Left lobe of liver (tissue), 2 donors: ENCODE data around the gene VCPKMT. TPM values are rescaled to one million over a fixed set of nuclear protein-coding genes. Genes with fewer than 3 reads are reported as not detected.

Experiments used
- ATAC-seq: fragments of 200-7000 bp; cut with Tn5 transposase; one replicate; pipeline ENCODE4 v1.9.1; 2020; ENCODE audit warnings: mild to moderate bottlenecking, moderate library complexity
- DNase-seq: peaks from one replicate; pipeline ENCODE4 v3.0.0-alpha.2; 2020; ENCODE audit warnings: low spot score
- total RNA-seq: library from RNA; stranded (reverse); gene quantifications from one replicate; pipeline ENCODE4 v1.2.1, GENCODE V29; 2021
- donor health status: DM: no; HTN: no; CAD: no; lungs with moderate emphysema.
- donor health status: DM: no; HTN: yes; CAD: no.

Gene VCPKMT
- total RNA-seq, 1 donor from 2014 or later: 3.8 TPM

DNA sequence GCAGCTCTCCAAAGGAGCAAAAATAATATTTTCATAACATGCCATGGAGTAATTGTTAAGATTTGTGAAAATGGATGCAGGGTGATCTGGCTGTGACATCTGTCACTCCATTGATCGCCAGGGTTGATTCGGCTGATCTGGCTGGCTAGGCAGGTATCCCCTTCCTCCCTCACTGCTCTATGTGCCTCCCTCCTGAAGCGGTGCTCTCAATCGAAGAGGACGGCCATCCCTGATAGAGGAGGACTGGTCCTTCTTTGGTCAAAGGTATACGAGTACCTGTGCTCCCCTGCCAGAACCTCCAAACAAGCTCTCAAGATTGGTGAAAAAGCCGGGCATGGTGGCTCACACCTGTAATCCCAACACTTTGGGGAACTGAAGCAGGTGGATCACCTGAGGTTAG, 47.9 kb downstream of the VCPKMT start:
- ATAC-seq (no peak), DNase-seq (no peak)

DNA sequence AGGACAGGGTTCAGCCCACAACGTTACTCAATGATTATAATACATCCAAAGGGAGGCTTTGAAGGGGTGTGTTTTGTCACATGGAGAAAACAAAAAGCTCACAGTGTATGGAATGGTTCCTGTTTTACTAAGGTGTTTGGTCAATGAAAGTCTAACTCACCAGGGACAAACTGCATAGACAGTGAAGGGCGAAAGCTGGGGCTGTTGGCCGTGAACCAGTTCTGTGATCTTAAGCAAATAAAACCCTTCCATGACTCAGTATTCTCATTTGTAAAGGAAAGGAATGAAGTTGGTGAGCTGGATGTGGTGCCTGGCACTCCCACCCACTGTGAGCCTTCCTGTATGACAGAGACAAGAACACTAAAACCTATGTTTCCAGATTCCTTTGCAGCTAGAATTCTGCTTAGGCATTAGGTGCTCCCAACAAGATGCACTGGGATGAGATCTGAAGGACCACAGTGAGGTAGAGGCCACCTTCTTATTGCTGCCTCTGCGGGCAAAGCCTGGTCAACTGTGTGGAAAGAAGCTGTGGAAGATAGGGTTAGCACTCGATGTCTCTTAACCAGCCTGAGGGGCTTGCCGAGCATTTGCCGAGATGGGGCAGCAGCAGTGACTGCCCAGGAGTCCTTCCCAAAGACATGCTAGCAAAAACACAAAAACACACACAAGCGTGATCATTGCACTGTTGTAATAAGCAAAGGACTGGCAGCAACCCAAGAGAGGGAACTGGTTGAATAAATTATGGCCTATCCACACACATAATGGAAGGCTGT, 48.5 kb downstream of the VCPKMT start:
- peak; percentile 69 for ATAC-seq
- DNase-seq: no peak

DNA sequence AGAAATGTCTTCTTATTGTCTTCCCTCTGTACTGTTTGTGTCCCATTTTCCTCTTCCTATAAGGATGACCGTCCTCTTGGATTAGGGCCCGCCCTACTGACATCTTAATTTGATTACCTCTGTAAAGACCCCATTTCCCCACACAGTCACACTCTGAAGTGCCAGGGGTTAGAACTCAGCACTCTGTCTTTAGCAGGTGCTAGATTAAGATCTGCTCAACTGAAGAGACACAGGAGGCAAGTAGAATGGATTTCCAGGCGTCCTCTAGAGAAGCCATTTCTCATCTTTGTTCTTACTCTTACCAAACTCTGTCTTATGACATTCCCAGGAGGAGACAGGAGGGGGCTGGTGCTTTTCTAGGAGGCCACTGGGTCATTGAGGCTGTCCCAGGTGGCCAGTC, 50.8 kb downstream of the VCPKMT start:
- ATAC-seq (no peak), DNase-seq (no peak)

DNA sequence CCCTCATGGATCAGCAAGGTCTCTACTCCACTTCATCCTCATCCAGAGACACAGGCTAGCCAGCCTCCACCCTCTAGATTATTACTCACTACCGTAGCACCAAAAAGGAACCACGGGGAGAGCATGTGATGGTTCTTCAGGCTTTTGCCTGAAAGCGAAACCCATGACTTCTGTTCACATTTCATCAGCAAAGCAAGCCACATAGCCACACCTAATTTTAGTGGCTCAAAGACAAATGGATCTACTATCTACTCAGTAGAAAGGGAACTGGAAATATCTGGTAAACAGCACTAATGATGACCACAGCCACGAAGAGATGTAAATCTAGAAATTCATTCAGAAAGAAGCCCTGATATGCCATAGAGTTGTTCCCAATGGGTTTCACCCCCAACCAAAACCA, 51.4 kb downstream of the VCPKMT start:
- no peak for ATAC-seq
- no peak for DNase-seq

DNA sequence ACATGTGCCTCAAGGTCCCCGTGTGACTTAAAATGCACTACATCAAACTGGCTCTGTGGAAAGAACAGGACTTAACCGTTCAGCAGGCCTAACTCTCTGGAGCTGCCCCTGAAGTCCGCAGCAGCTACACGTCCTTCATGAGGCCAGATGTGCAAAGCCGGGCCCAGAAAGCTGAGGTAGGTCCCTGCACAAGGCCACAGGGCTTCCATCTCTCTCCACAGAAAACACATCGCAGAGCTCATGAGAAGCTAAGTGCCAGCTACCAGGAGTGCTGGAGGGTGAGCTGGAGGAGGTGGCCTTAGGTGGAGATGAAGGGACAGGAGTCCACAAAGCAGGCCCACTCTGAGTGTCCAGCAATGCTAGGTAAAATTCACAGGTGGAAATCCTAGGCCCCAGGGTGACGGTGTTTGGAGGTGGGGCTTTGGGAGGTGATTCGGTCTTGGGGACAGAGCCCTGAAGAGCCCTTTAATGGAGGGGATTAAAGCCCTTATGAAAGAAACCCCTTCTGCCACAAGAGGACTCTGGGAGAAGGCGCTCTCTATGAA, 52.4 kb downstream of the VCPKMT start:
- no peak for DNase-seq

DNA sequence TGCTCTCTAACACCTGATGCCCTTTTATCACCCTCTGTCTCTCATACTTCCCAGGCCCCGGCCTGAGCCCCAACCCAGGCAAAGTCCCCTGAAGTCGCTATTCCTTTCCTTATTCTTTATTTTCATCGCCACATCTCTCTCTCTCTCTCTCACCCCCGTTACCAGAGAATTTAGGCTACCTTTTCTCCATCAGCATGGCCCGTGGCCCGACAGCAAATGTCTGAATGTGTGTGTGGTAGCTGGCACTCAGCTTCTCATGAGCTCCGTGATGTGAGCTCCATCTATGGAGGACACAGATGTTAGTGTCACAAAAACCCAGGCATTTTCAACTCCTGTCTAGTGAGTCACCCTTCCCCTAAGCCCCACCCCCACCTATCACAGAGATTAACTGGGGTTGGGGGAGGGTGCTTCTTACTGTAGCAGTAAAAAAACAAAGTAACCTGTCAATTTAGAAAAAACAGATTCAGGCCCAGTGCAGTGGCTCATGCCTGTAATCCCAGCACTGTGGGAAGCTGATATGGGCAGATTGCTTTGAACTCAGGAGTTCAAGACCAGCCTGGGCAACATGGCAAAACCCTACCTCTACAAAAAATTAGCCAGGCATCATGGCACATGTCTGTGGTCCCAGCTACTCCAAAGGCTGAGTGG, 53.8 kb downstream of the VCPKMT start:
- ATAC-seq (peak; percentile 49), DNase-seq (no peak)

More for the DNA sequence above, 52.4 kb downstream of the VCPKMT start:
- no peak for ATAC-seq

DNA sequence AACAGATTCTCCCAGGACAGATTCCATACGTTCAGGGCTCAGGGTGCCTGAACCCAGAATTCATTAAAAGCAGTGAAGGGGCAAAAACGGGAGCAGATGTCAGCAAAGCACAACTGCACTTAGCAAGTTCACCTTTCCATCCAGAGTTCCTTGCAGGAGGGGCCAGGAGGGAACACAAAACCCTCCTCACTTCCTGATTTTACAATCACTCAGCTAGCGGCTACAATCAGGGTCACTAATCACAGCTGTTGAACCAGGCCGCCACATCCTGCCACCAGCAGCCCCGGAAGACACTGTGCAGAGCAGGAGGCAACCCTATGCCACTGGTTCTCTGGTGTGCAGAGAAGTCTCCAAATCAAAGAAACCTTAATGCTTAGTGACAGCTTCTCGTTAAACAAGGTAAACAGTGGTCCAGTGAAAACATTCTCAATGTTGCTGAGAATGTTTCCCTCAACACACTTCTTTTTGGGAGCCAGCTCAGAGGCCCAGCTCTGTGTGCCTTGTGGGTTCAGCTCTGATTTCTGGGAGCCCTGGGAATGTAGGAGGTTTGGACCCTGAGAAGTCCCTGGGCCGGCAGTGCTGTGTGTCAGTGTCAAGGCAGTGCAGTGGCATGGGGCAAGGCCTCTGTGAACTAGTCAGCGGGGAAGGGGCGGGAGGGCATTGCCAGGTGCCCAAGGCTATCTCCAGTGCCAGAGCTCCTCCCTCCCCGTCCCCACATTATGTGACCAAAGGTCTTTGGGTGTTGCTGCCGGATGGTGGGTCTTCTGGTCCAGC, 54.5 kb downstream of the VCPKMT start:
- ATAC-seq (peak; percentile 80), DNase-seq (peak; percentile 69)

DNA sequence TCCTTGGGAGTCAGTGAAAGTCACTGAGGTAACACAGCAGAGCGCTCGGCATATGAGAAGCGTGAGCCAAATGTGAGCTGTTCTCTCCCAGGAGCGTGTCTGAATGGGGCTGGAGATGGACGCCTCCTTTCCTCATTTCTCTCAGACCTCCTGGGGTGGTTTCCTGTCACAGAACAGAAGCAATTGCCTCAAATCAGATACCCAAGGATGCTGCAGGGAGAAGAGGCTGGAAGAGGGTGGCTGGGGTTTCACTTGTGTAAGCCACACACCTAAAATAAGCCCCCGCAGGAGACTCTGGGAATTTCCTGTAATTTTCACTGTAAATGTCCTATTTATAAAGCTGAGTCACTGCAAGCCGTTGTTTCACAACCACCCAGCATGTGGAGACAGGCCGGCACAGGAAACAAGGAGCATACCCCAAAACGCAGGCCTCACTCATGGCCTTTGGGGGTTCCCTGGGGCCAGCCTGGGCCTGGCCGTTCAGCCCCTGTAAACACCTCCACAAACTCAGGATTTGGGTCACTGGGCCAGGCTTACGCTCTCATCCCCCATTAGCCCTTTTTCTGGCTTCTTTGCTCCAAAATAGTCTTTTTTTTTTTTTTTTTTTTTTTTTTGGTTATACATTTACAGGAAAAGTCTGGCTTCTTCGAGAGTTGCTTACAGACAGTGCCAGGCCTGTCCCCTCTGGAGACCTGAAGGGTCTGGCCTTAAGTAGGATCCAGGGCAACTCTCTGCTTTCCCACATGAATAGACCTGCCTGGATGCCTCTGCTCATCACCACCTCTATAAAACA, 55.3 kb downstream of the VCPKMT start:
- peak; percentile 54 for DNase-seq

DNA sequence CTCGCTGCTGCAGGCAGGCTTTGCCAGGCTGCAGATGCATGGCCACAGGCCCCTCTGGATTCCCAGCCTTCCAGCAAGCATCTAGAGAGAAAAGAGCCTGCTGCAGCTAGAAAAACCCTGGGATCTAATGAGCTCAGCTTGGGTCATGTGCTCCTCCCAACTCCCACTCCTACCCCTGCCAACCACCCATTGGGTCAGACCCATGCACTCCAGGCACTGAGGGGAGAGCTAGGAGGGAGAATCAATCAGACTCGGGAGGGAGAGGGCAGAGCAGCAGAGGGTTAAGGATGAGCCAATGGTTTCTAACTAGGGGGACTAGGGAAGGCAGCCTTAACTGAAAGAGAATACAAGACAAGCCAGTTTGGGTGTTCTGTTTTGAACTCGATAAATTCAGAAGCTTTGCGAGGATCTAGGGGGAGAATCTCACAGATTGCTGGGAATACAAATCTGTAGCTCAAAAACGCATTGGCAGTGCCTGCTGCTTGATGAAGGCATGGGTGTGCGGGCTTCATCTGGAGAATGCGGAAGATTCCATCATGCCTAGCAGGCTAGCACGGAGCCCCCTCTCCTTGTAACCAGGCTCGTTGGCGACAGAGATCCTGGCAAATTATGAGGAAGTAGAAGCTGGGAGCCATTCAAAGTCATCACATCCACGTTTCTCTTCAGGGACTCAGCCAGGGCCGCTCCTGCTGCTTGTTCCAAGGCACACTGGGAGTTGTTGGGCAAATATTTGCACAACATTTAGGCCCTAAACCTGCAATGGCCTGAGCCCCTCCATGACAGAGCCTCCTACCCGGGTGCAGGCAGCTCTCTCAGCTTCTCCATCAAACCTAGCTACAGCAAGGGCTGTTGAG, 56.4 kb downstream of the VCPKMT start:
- ATAC-seq: peak; percentile 14
- DNase-seq: no peak

More for the DNA sequence above, 55.3 kb downstream of the VCPKMT start:
- peak; percentile 55 for ATAC-seq

Other genes with a start within 250 kb of the VCPKMT start
- 20.9 TPM for gene ARF6, start 223.5 kb downstream of the VCPKMT start, total RNA-seq
- 9.9 TPM for gene SOS2, start 115.0 kb upstream of the VCPKMT start, total RNA-seq
- gene L2HGDH, start 195.7 kb upstream of the VCPKMT start, total RNA-seq: 9.2 TPM
- gene DMAC2L, start 195.8 kb upstream of the VCPKMT start, total RNA-seq: 8.0 TPM